ENCODE data around the gene PALLD. TPM values are rescaled to one million over a fixed set of nuclear protein-coding genes. Genes with fewer than 3 reads are reported as not detected.

The PALLD gene
- total RNA-seq, 2 experiments from 2014 or later, result 0.49 to 0.78 TPM

GRCh38 chr4:168707205-168707604 lies 210.4 kb downstream of the PALLD start:
- ATAC-seq (ENCODE audit: poor library complexity), result no peak
- Mint-ChIP-seq H3K4me1 (ENCODE audit: low read depth) (peaks cover 8% of the 10 kb centered on the region), H3K36me3 (ENCODE audit: low read depth) (no peaks in the 10 kb centered on the region), H3K4me3 (no peak overlapping the region), H3K27ac (no peak overlapping the region), H3K27me3 (no peaks in the 10 kb centered on the region), H3K9me3 (no peaks in the 10 kb centered on the region)
- ChIA-PET CTCF (no interaction called here), POLR2A (no interaction called here)
- intact Hi-C loops (cut with DNase I, micrococcal nuclease), result no loop called here
- H3K27ac ChIP-seq (ENCODE audit: low read depth in 1 of 2, low read length in 2 of 2), result no peak overlapping the region
- no peak for TF ChIP-seq CTCF (IDR thresholded peaks at IDR 0.05)
- no peaks in the 10 kb centered on the region for H3K27me3 ChIP-seq (ENCODE audit: control insufficient read depth in 1 of 2, insufficient read depth in 2 of 2, low read length in 2 of 2)
- H3K4me1 ChIP-seq (ENCODE audit: insufficient read depth, low read length), result no peaks in the 10 kb centered on the region
- no peaks in the 10 kb centered on the region for H3K36me3 ChIP-seq (ENCODE audit: insufficient read depth, low read length)
- DNase-seq, result no peak
- no peaks in the 10 kb centered on the region for H3K9me3 ChIP-seq (ENCODE audit: control insufficient read depth in 1 of 2, insufficient read depth in 1 of 2, low read length in 2 of 2)
- H3K4me3 ChIP-seq (ENCODE audit: low read length), result no peak overlapping the region

GRCh38 chr4:168708108-168708507 lies 211.3 kb downstream of the PALLD start:
- Mint-ChIP-seq H3K4me1 (ENCODE audit: low read depth) (peaks cover 8% of the 10 kb centered on the region), H3K36me3 (ENCODE audit: low read depth) (no peaks in the 10 kb centered on the region), H3K27me3 (no peaks in the 10 kb centered on the region), H3K9me3 (no peaks in the 10 kb centered on the region), H3K27ac (no peak overlapping the region), H3K4me3 (no peak overlapping the region)
- ATAC-seq (ENCODE audit: poor library complexity), result no peak
- ChIA-PET CTCF (no interaction called here), POLR2A (no interaction called here)
- H3K4me1 ChIP-seq (ENCODE audit: insufficient read depth, low read length), result no peaks in the 10 kb centered on the region
- no peaks in the 10 kb centered on the region for H3K36me3 ChIP-seq (ENCODE audit: insufficient read depth, low read length)
- intact Hi-C loops (cut with DNase I, micrococcal nuclease), result no loop called here
- no peak overlapping the region for H3K4me3 ChIP-seq (ENCODE audit: low read length)
- H3K9me3 ChIP-seq (ENCODE audit: control insufficient read depth in 1 of 2, insufficient read depth in 1 of 2, low read length in 2 of 2), result no peaks in the 10 kb centered on the region
- H3K27ac ChIP-seq (ENCODE audit: low read depth in 1 of 2, low read length in 2 of 2), result no peak overlapping the region
- no peak for DNase-seq
- TF ChIP-seq CTCF (IDR thresholded peaks at IDR 0.05), result no peak
- no peaks in the 10 kb centered on the region for H3K27me3 ChIP-seq (ENCODE audit: control insufficient read depth in 1 of 2, insufficient read depth in 2 of 2, low read length in 2 of 2)

GRCh38 chr4:168710353-168710946 lies 213.6 kb downstream of the PALLD start:
- Mint-ChIP-seq H3K27ac (no peak overlapping the region), H3K4me1 (ENCODE audit: low read depth) (peaks cover 8% of the 10 kb centered on the region), H3K27me3 (no peaks in the 10 kb centered on the region), H3K9me3 (no peaks in the 10 kb centered on the region), H3K36me3 (ENCODE audit: low read depth) (no peaks in the 10 kb centered on the region), H3K4me3 (no peak overlapping the region)
- no peak for ATAC-seq (ENCODE audit: poor library complexity)
- no peaks in the 10 kb centered on the region for H3K9me3 ChIP-seq (ENCODE audit: control insufficient read depth in 1 of 2, insufficient read depth in 1 of 2, low read length in 2 of 2)
- no peak overlapping the region for H3K4me3 ChIP-seq (ENCODE audit: low read length)
- TF ChIP-seq CTCF (IDR thresholded peaks at IDR 0.05), result no peak
- intact Hi-C loops (cut with DNase I, micrococcal nuclease), result no loop called here
- no peaks in the 10 kb centered on the region for H3K27me3 ChIP-seq (ENCODE audit: control insufficient read depth in 1 of 2, insufficient read depth in 2 of 2, low read length in 2 of 2)
- POLR2A ChIA-PET, result no interaction called here
- CTCF ChIA-PET, result no interaction called here
- no peaks in the 10 kb centered on the region for H3K4me1 ChIP-seq (ENCODE audit: insufficient read depth, low read length)
- peak in 1 of 14 experiments; percentile 6 for DNase-seq
- no peak overlapping the region for H3K27ac ChIP-seq (ENCODE audit: low read depth in 1 of 2, low read length in 2 of 2)
- H3K36me3 ChIP-seq (ENCODE audit: insufficient read depth, low read length), result no peaks in the 10 kb centered on the region
